ENCODE measurements around the gene CPD. TPM values are rescaled to one million over a fixed set of nuclear protein-coding genes. Genes with fewer than 3 reads are reported as not detected.
A peak's percentile ranks its signal among the peaks of the same experiment; 100 is the strongest.

Gene CPD
- total and polyA plus RNA-seq, 2 of the 13 experiments (the other 11 are each of a cell fraction or from before 2014, with no cell fraction given), result 46.1 to 72.3 TPM

- TF ChIP-seq USF2 (IDR thresholded peaks at IDR 0.05; ENCODE audit: low read depth, low read length), result no peak
- peak; percentile 48; the same call in 1 of the 2 replicates for TF ChIP-seq USF2 (CRISPR knock-in tag; IDR thresholded peaks at IDR 0.05; ENCODE audit: borderline replicate concordance)
- TF ChIP-seq ARID3A (IDR thresholded peaks at IDR 0.05; ENCODE audit: low read depth, low read length), result no peak
- TF ChIP-seq JUN (CRISPR knock-in tag; IDR thresholded peaks at IDR 0.05), result no peak; the same call in 1 of the 2 replicates
- TF ChIP-seq CENPT (CRISPR knock-in tag; IDR thresholded peaks at IDR 0.05; ENCODE audit: low read depth), result no peak
- TF ChIP-seq NFRKB (IDR thresholded peaks at IDR 0.05), result no peak
- 0 out of 2 replicates have a peak, but pooled peaks have one; percentile 47 for TF ChIP-seq BORCS8-MEF2B (CRISPR knock-in tag; IDR thresholded peaks at IDR 0.05)
- no peak for TF ChIP-seq MYNN (CRISPR knock-in tag; IDR thresholded peaks at IDR 0.05; ENCODE audit: low read depth)
- no peak; the same call in 1 of the 2 replicates for TF ChIP-seq CBFB (CRISPR knock-in tag; IDR thresholded peaks at IDR 0.05)
- no peak for TF ChIP-seq FOXP1 (IDR thresholded peaks at IDR 0.05)
- 0 out of 2 replicates have a peak, but pooled peaks have one; percentile 13 for TF ChIP-seq FOXP1 (CRISPR knock-in tag; IDR thresholded peaks at IDR 0.05)
- TF ChIP-seq NR3C1 (CRISPR knock-in tag; IDR thresholded peaks at IDR 0.05), result no peak
- no peak for TF ChIP-seq FLYWCH1 (CRISPR knock-in tag; IDR thresholded peaks at IDR 0.05)
- TF ChIP-seq GABPB1 (CRISPR knock-in tag; IDR thresholded peaks at IDR 0.05), result peak; percentile 32; the same call in 1 of the 2 replicates
- TF ChIP-seq UBTF (CRISPR knock-in tag; IDR thresholded peaks at IDR 0.05), result no peak
- TF ChIP-seq MTA1 (CRISPR knock-in tag; IDR thresholded peaks at IDR 0.05; ENCODE audit: borderline replicate concordance), result peak; percentile 64; the same call in 1 of the 2 replicates
- TF ChIP-seq SMAD9 (CRISPR knock-in tag; IDR thresholded peaks at IDR 0.05), result no peak
- TF ChIP-seq YEATS4 (CRISPR knock-in tag; IDR thresholded peaks at IDR 0.05; ENCODE audit: borderline replicate concordance), result peak; percentile 59; the same call in 1 of the 2 replicates
- no peak for TF ChIP-seq EEA1 (CRISPR knock-in tag; IDR thresholded peaks at IDR 0.05; ENCODE audit: borderline replicate concordance)
- TF ChIP-seq GZF1 (CRISPR knock-in tag; IDR thresholded peaks at IDR 0.05), result no peak
- TF ChIP-seq ZNF850 (CRISPR knock-in tag; conservative IDR thresholded peaks at IDR 0.05), result no peak
- TF ChIP-seq ZNF841 (CRISPR knock-in tag; IDR thresholded peaks at IDR 0.05; ENCODE audit: borderline replicate concordance), result no peak
- peak; percentile 92 for TF ChIP-seq HNF1B (CRISPR knock-in tag; IDR thresholded peaks at IDR 0.05)
- TF ChIP-seq ZNF451 (CRISPR knock-in tag; IDR thresholded peaks at IDR 0.05), result no peak
- no peak for TF ChIP-seq ZFP37 (CRISPR knock-in tag; IDR thresholded peaks at IDR 0.05; ENCODE audit: borderline replicate concordance)
Observed at GRCh38 chr17:30337393-30337999, 41.2 kb upstream of the CPD start (continued).
